Keratinocyte (primary cell): Measurements from ENCODE around the gene ADARB2. TPM values are rescaled to one million over a fixed set of nuclear protein-coding genes. Genes with fewer than 3 reads are reported as not detected.

Experiments
- DNase-seq: peaks from one replicate; pipeline ENCODE4 v3.0.0-alpha.2; 2011; ENCODE audit warnings: low read depth, missing footprints, low spot score
- FAIRE-seq: peaks from 2 replicates; lab custom pipeline; 2011; peaks lifted over from hg19 to GRCh38; lab: Jason Lieb, UNC
- H2AFZ ChIP-seq: 2 replicates; pipeline ENCODE4 v1.6.0; 2012; ENCODE audit warnings: low read length, control low read depth, inconsistent platforms; ENCODE audit not compliant: control insufficient read depth
- H3K27ac ChIP-seq: 2 replicates; pipeline ENCODE4 v1.5.1; 2011; ENCODE audit warnings: low read length; ENCODE audit not compliant: control insufficient read depth, insufficient read depth
- H3K27me3 ChIP-seq: 3 replicates; pipeline ENCODE4 v1.6.0; 2011; ENCODE audit warnings: low read length; ENCODE audit not compliant: control insufficient read depth, insufficient read depth; ENCODE audit errors: extremely low read depth
- H3K36me3 ChIP-seq, 2 experiments: 2 replicates in 1 of 2; 3 replicates in 1 of 2; pipeline ENCODE4 v1.5.1; 2011; ENCODE audit warnings: low read length in 2 of 2, mild to moderate bottlenecking in 1 of 2; ENCODE audit not compliant: control insufficient read depth in 2 of 2, insufficient read depth in 2 of 2; ENCODE audit errors: extremely low read depth in 1 of 2
- H3K4me1 ChIP-seq: 3 replicates; pipeline ENCODE4 v1.5.1; 2011; ENCODE audit warnings: low read length; ENCODE audit not compliant: control insufficient read depth, insufficient read depth; ENCODE audit errors: extremely low read depth
- H3K4me2 ChIP-seq: 3 replicates; pipeline ENCODE4 v1.6.0; 2011; ENCODE audit warnings: low read depth, low read length; ENCODE audit not compliant: control insufficient read depth, insufficient read depth; ENCODE audit errors: extremely low read depth
- H3K4me3 ChIP-seq, 3 experiments: fragments of 200-600 bp in 1 of 3; sonication (generic) in 1 of 3; 2 replicates in 2 of 3; 3 replicates in 1 of 3; pipeline ENCODE4 v1.5.1; 2011 to 2016; ENCODE audit warnings: low read length in 3 of 3, mild to moderate bottlenecking in 3 of 3, control low read depth in 2 of 3, inconsistent platforms in 1 of 3, low read depth in 1 of 3, mixed read lengths in 1 of 3, mixed run types in 1 of 3, moderate library complexity in 1 of 3; ENCODE audit not compliant: control insufficient read depth in 2 of 3, insufficient read depth in 2 of 3; ENCODE audit errors: extremely low read depth in 1 of 3
- H3K79me2 ChIP-seq: 2 replicates; pipeline ENCODE4 v1.6.0; 2012; ENCODE audit warnings: low read length; ENCODE audit not compliant: control insufficient read depth, insufficient read depth
- H3K9ac ChIP-seq: 3 replicates; pipeline ENCODE4 v1.6.0; 2011; ENCODE audit warnings: low read length; ENCODE audit not compliant: control insufficient read depth, insufficient read depth; ENCODE audit errors: extremely low read depth
- H3K9me1 ChIP-seq: 3 replicates; pipeline ENCODE4 v1.6.0; 2011; ENCODE audit warnings: low read length; ENCODE audit not compliant: control insufficient read depth, insufficient read depth; ENCODE audit errors: extremely low read depth
- H3K9me3 ChIP-seq: 2 replicates; pipeline ENCODE4 v1.5.1; 2012; ENCODE audit warnings: low read depth, low read length; ENCODE audit not compliant: control insufficient read depth
- H4K20me1 ChIP-seq: 3 replicates; pipeline ENCODE4 v1.6.0; 2011; ENCODE audit warnings: low read length; ENCODE audit not compliant: control insufficient read depth, insufficient read depth; ENCODE audit errors: extremely low read depth
- EZH2 ChIP-seq: IDR thresholded peaks from one replicate; pipeline ENCODE4 v1.6.1; 2012; ENCODE audit warnings: inconsistent platforms, mild to moderate bottlenecking, low read length, moderate library complexity
- dilution Hi-C: fragments of 300-500 bp; cut with MboI; formaldehyde crosslinking; loops from one replicate; pipeline ENCODE4 v1.7.0; 2020; ENCODE audit warnings: low sequenced_read_pairs; ENCODE audit not compliant: extremely low pct_ligation_motif_present
- polyA plus RNA-seq, 5 experiments: library from polyadenylated mRNA; depleted of rRNA in 3 of 5; stranded (reverse) in 3 of 5; stranded (forward) in 1 of 5; unstranded in 1 of 5; fragments of >200 nt; gene quantifications; 1 replicate in 1 of 5; 2 replicates in 3 of 5; 3 replicates in 1 of 5; pipeline versions ENCODE4 v1.2.1 to v1.2.3, GENCODE V29; 2011 to 2012; ENCODE audit warnings: missing spikeins in 2 of 5, low read depth in 1 of 5, low replicate concordance in 1 of 5
- TF ChIP-seq, protein P1 (sequence below), 3 experiments: IDR thresholded peaks in 1 of 3; conservative IDR thresholded peaks in 1 of 3; optimal IDR thresholded peaks in 1 of 3; 2 replicates in 2 of 3; 3 replicates in 1 of 3; pipeline versions ENCODE3 to v1.5.1; 2011; ENCODE audit warnings: low read length in 3 of 3, mild to moderate bottlenecking in 3 of 3, moderate library complexity in 2 of 3, control low read depth in 1 of 3, inconsistent platforms in 1 of 3; ENCODE audit not compliant: insufficient read depth in 2 of 3; ENCODE audit errors: extremely low read depth in 1 of 3

ADARB2 gene
- polyA plus RNA-seq, 1 donor (not counting 4 experiments of a cell fraction or from before 2014, with no cell fraction given): not detected

DNA sequence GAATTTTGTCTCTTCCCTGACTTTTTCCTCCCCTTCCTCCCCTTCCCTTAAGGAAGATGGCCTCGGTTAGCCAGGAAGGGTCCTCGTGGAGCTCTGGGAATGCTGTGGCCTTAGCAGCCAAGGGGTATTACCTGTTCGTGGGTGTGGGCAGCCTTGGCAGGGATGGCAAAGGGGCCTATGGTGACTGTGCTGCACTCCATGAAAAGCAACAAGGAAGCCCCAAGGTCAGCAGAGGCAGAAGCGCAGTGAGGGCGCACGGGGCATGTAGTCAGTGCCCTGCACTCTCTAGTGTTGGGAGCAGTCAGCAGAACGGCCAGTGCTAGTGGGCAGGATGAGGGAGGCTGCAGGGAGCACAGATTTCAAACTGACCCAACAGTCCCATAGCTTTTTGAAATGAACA, 191.8 kb downstream of the ADARB2 start:
- no peaks in the 10 kb centered on the region for H3K4me1 ChIP-seq
- no peak overlapping the region for H3K4me3 ChIP-seq
- H3K36me3 ChIP-seq: no peaks in the 10 kb centered on the region
- DNase-seq (no peak), FAIRE-seq (no peak)
- no peak overlapping the region for H3K9ac ChIP-seq
- dilution Hi-C loops: no loop called here
- no peak overlapping the region for H3K4me2 ChIP-seq
- H3K79me2 ChIP-seq: no peaks in the 10 kb centered on the region
- no peaks in the 10 kb centered on the region for H3K9me1 ChIP-seq
- H3K9me3 ChIP-seq: peaks cover 9% of the 10 kb centered on the region
- no peak overlapping the region for H2AFZ ChIP-seq
- no peaks in the 10 kb centered on the region for H4K20me1 ChIP-seq
- no peaks in the 10 kb centered on the region for H3K27me3 ChIP-seq
- H3K27ac ChIP-seq: no peak overlapping the region
- TF ChIP-seq EZH2: no peak
- TF ChIP-seq, protein P1, sequence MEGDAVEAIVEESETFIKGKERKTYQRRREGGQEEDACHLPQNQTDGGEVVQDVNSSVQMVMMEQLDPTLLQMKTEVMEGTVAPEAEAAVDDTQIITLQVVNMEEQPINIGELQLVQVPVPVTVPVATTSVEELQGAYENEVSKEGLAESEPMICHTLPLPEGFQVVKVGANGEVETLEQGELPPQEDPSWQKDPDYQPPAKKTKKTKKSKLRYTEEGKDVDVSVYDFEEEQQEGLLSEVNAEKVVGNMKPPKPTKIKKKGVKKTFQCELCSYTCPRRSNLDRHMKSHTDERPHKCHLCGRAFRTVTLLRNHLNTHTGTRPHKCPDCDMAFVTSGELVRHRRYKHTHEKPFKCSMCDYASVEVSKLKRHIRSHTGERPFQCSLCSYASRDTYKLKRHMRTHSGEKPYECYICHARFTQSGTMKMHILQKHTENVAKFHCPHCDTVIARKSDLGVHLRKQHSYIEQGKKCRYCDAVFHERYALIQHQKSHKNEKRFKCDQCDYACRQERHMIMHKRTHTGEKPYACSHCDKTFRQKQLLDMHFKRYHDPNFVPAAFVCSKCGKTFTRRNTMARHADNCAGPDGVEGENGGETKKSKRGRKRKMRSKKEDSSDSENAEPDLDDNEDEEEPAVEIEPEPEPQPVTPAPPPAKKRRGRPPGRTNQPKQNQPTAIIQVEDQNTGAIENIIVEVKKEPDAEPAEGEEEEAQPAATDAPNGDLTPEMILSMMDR (optimal IDR thresholded peaks at IDR 0.05 in 1 of 3, IDR thresholded peaks at IDR 0.05 in 1 of 3, conservative IDR thresholded peaks at IDR 0.05 in 1 of 3; ENCODE audit: extremely low read depth in 1 of 3, insufficient read depth in 2 of 3, low read length in 3 of 3): no peak

DNA sequence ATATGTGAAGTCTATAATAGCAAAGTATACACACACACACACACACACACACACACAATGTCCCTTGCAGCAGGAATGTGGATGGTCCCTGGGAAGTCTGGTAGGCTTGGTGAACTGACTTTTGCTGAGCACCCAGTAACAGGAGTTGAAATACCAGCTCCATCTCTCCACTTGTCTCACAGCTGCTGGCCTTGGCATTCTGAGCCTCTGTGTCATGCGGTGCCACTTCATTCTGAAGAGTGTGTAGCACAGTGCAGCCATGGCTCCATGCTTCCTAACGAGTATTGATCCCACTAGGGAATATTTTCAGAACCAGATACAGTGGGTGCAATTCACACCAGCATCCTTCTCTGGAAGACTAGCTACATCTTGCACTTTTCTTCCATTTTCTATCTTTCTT, 192.4 kb downstream of the ADARB2 start:
- TF ChIP-seq EZH2: no peak
- TF ChIP-seq, protein P1 (optimal IDR thresholded peaks at IDR 0.05 in 1 of 3, IDR thresholded peaks at IDR 0.05 in 1 of 3, conservative IDR thresholded peaks at IDR 0.05 in 1 of 3; ENCODE audit: extremely low read depth in 1 of 3, insufficient read depth in 2 of 3, low read length in 3 of 3): no peak
- Histone ChIP-seq H3K9ac (no peak overlapping the region), H4K20me1 (no peaks in the 10 kb centered on the region), H3K9me1 (no peaks in the 10 kb centered on the region), H3K4me1 (no peaks in the 10 kb centered on the region), H3K9me3 (peaks cover 7% of the 10 kb centered on the region), H3K79me2 (no peaks in the 10 kb centered on the region), H3K27me3 (no peaks in the 10 kb centered on the region), H2AFZ (no peak overlapping the region), H3K36me3 (no peaks in the 10 kb centered on the region), H3K4me3 (no peak overlapping the region), H3K27ac (no peak overlapping the region), H3K4me2 (no peak overlapping the region)
- FAIRE-seq (no peak), DNase-seq (no peak)
- dilution Hi-C loops: no loop called here
